Gastrocnemius medialis (tissue), 4 donors: Measurements from ENCODE around the gene TLCD2.

ENCODE experiments used
- POLR2A ChIP-seq, 2 donors: fragments of 450-650 bp; IDR thresholded peaks; one replicate each; pipeline ENCODE4 v1.6.1; 2017; ENCODE audit warnings: antibody characterized with exemption in 2 of 2, mild to moderate bottlenecking in 2 of 2, moderate library complexity in 2 of 2
- TF ChIP-seq, protein P1 (sequence below), 5 experiments: fragments of 450-650 bp in 3 of 5; fragments of 200-600 bp in 2 of 5; sonication (generic) in 2 of 5; IDR thresholded peaks in 4 of 5; conservative IDR thresholded peaks in 1 of 5; 1 replicate in 4 of 5; 2 replicates in 1 of 5; pipeline ENCODE4 v1.5.1; 2016 to 2019; ENCODE audit warnings: antibody characterized with exemption in 5 of 5, mild to moderate bottlenecking in 3 of 5, moderate library complexity in 3 of 5

DNA sequence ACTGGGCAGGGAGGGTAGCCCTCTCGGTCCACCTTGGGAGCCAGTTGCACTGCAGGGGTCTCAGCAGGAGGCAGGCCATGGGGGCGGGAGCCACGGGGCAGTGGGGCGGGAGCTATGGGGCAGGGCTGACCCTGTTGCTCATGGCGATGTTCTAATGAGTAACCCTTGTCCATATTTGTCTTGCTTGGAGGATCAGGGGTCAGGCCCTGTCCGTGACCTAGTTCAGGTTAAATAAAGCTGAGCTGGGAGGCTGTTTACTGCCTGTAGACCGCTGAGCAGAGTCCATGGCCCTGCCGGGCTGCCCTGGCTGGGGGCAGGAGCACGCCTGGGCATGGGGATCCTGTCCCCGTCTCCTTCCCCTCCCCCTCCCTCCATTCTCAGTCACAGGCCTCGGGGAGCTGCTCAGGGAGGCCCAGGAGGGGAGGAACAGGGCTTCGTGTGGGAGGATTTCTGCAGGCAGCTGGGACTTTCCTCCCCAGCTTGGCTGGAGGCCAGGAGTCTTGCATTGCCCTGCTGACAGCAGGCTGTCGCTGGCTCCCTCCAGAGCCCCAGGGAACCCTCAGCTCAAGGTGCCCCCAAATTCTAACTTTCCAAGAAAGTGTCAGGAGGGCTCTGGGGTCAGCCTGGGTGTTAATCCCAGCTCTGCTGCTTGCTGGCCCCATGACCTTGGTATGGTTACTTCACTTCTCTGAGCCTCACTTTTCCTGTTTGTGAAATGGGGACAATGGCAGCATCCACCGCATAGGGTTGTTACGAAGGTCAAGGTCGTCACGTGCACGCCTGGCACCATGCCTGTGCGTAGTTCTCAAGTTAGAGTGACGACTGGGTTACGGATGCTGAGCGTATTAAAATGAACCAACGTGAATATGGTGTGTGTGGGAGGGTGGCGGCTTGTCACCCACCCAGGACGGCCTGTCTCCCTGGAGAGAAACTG, 26.4 kb upstream of the TLCD2 start:
- TF ChIP-seq, protein P1, sequence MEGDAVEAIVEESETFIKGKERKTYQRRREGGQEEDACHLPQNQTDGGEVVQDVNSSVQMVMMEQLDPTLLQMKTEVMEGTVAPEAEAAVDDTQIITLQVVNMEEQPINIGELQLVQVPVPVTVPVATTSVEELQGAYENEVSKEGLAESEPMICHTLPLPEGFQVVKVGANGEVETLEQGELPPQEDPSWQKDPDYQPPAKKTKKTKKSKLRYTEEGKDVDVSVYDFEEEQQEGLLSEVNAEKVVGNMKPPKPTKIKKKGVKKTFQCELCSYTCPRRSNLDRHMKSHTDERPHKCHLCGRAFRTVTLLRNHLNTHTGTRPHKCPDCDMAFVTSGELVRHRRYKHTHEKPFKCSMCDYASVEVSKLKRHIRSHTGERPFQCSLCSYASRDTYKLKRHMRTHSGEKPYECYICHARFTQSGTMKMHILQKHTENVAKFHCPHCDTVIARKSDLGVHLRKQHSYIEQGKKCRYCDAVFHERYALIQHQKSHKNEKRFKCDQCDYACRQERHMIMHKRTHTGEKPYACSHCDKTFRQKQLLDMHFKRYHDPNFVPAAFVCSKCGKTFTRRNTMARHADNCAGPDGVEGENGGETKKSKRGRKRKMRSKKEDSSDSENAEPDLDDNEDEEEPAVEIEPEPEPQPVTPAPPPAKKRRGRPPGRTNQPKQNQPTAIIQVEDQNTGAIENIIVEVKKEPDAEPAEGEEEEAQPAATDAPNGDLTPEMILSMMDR (IDR thresholded peaks at IDR 0.05 in 4 of 5, conservative IDR thresholded peaks at IDR 0.05 in 1 of 5) = no peak
- no peak for TF ChIP-seq POLR2A (IDR thresholded peaks at IDR 0.05)
